HepG2 (cell line): Measurements from ENCODE around the gene IFT80. TPM values are rescaled to one million over a fixed set of nuclear protein-coding genes. Genes with fewer than 3 reads are reported as not detected.

Source experiments
- ATAC-seq: fragments of 200-7000 bp; cut with Tn5 transposase; 3 replicates; pipeline ENCODE4 v1.9.1; 2020; ENCODE audit warnings: mild to moderate bottlenecking, moderate library complexity
- BruUV-seq: library from RNA; stranded (reverse); fragments of 400-500 nt; replicated peaks from 2 replicates; lab custom pipeline; 2021; lab: Mats Ljungman, UMichigan
- CTCF ChIA-PET: fragments of 300-600 bp; formaldehyde crosslinking; extraction: SDS; loops from one replicate; lab custom pipeline; 2021; ENCODE audit warnings: low total read pairs, inconsistent platforms, low intra/inter-chr PET ratio; lab: Yijun Ruan, JAX
- POLR2A ChIA-PET: fragments of 350-600 bp; sonication (Branson Sonifier 250); formaldehyde crosslinking; loops from one replicate; lab custom pipeline; 2020; ENCODE audit warnings: antibody characterized with exemption, inconsistent platforms; lab: Yijun Ruan, JAX
- DNase-seq: peaks from one replicate; pipeline ENCODE4 v3.0.0-alpha.2; 2015; ENCODE audit warnings: low spot score
- FAIRE-seq: peaks from 3 replicates; lab custom pipeline; 2011; peaks lifted over from hg19 to GRCh38; lab: Jason Lieb, UNC
- H2AFZ ChIP-seq: one replicate; pipeline ENCODE4 v1.6.1; 2011; ENCODE audit warnings: low read length, inconsistent platforms
- H3K27ac ChIP-seq: fragments of 300-600 bp; 3 replicates; pipeline ENCODE4 v1.8.0; 2011; ENCODE audit warnings: mixed run types, mild to moderate bottlenecking, mixed read lengths, low read length, inconsistent platforms; ENCODE audit not compliant: insufficient read depth; ENCODE audit errors: extremely low read length
- H3K27me3 ChIP-seq, 2 experiments: fragments of 200-600 bp in 1 of 2; 2 replicates in 1 of 2; 3 replicates in 1 of 2; pipeline versions ENCODE4 v1.6.0 to v1.8.0; 2011; ENCODE audit warnings: low read length in 2 of 2, mild to moderate bottlenecking in 2 of 2, moderate library complexity in 2 of 2, inconsistent platforms in 1 of 2; ENCODE audit not compliant: insufficient read depth in 2 of 2, control insufficient read depth in 1 of 2
- H3K36me3 ChIP-seq, 2 experiments: fragments of 200-600 bp in 1 of 2; replicated peaks in 1 of 2; 2 replicates in 1 of 2; 3 replicates in 1 of 2; pipeline versions ENCODE4 v1.5.1 to v1.8.0; 2011; ENCODE audit warnings: low read length in 2 of 2, inconsistent platforms in 1 of 2; ENCODE audit not compliant: insufficient read depth in 2 of 2, control insufficient read depth in 1 of 2
- H3K4me1 ChIP-seq: 2 replicates; pipeline ENCODE4 v1.5.1; 2012; ENCODE audit warnings: low read length, inconsistent platforms; ENCODE audit not compliant: insufficient read depth
- H3K4me2 ChIP-seq: 2 replicates; pipeline ENCODE4 v1.6.0; 2011; ENCODE audit warnings: low read depth, low read length, inconsistent platforms
- H3K4me3 ChIP-seq, 3 experiments: fragments of 200-600 bp in 1 of 3; sonication (generic), shearing (Covaris generic) in 1 of 3; replicated peaks in 1 of 3; 2 replicates each; pipeline ENCODE4 v1.5.1; 2011 to 2016; ENCODE audit warnings: low read length in 3 of 3, inconsistent platforms in 2 of 3, low read depth in 2 of 3, mild to moderate bottlenecking in 2 of 3, control low read depth in 1 of 3, mixed read lengths in 1 of 3; ENCODE audit not compliant: insufficient read depth in 1 of 3
- H3K79me2 ChIP-seq: one replicate; pipeline ENCODE4 v1.6.1; 2011; ENCODE audit warnings: low read length, inconsistent platforms; ENCODE audit not compliant: insufficient read depth
- H3K9ac ChIP-seq: 2 replicates; pipeline ENCODE4 v1.6.0; 2011; ENCODE audit warnings: mild to moderate bottlenecking, low read depth, low read length, inconsistent platforms; ENCODE audit not compliant: insufficient read depth
- H3K9me3 ChIP-seq: 2 replicates; pipeline ENCODE4 v1.5.1; 2012; ENCODE audit warnings: mild to moderate bottlenecking, low read length
- H4K20me1 ChIP-seq: 2 replicates; pipeline ENCODE4 v1.6.0; 2011; ENCODE audit warnings: inconsistent platforms, mild to moderate bottlenecking, low read length, moderate library complexity; ENCODE audit not compliant: insufficient read depth
- PHF20 ChIP-seq: sonication (generic); formaldehyde crosslinking; IDR thresholded peaks from 2 replicates; pipeline ENCODE4 v1.5.0; 2020; ENCODE audit warnings: mild to moderate bottlenecking, missing genetic modification reagents
- SMARCE1 ChIP-seq: fragments of 450-650 bp; IDR thresholded peaks from 2 replicates; pipeline ENCODE4 v1.6.1; 2017; ENCODE audit warnings: borderline replicate concordance
- SRSF9 ChIP-seq: fragments of 200-400 bp; formaldehyde crosslinking; IDR thresholded peaks from 2 replicates; pipeline ENCODE4 v1.6.1; 2018; ENCODE audit warnings: borderline replicate concordance, mild to moderate bottlenecking, low read depth, low read length; ENCODE audit not compliant: insufficient read depth, poor library complexity, severe bottlenecking
- ZNF318 ChIP-seq: sonication (generic); formaldehyde crosslinking; IDR thresholded peaks from 2 replicates; pipeline ENCODE4 v1.4.0; 2020; ENCODE audit warnings: mild to moderate bottlenecking, missing genetic modification reagents
- ZNF34 ChIP-seq: sonication (generic); formaldehyde crosslinking; IDR thresholded peaks from 2 replicates; pipeline ENCODE4 v1.4.0; 2020; ENCODE audit warnings: mild to moderate bottlenecking, missing genetic modification reagents, borderline replicate concordance
- ZNF768 ChIP-seq: sonication (generic); formaldehyde crosslinking; IDR thresholded peaks from 2 replicates; pipeline ENCODE4 v1.4.0; 2020; ENCODE audit warnings: missing genetic modification reagents
- ZNF775 ChIP-seq: sonication (generic); formaldehyde crosslinking; IDR thresholded peaks from 2 replicates; pipeline ENCODE4 v1.4.0; 2020; ENCODE audit warnings: missing genetic modification reagents, mild to moderate bottlenecking, moderate library complexity, borderline replicate concordance
- ZNF883 ChIP-seq: sonication (generic); formaldehyde crosslinking; IDR thresholded peaks from 2 replicates; pipeline ENCODE4 v1.5.1; 2020; ENCODE audit warnings: mild to moderate bottlenecking, missing genetic modification reagents; ENCODE audit errors: not compliant biosample characterization
- WGBS: methylation state at CpG from one replicate; pipeline ENCODE4 v1.1.6; 2017; ENCODE audit warnings: low lambda C conversion rate; 5-methylcytosine and 5-hydroxymethylcytosine counted together
- in situ Hi-C: cut with HindIII; loops from 2 replicates; pipeline ENCODE4 v1.10.0; 2017; ENCODE audit warnings: low pct_unique_long_range_greater_than_20kb; ENCODE audit not compliant: extremely low pct_ligation_motif_present
- intact Hi-C: fragments of 100-400 bp; cut with micrococcal nuclease; formaldehyde crosslinking; loops from one replicate; pipeline ENCODE4 v1.10.0; 2022; ENCODE audit not compliant: unreplicated experiment
- polyA plus RNA-seq, 8 experiments: library from polyadenylated mRNA; depleted of rRNA in 3 of 8; stranded (reverse) in 7 of 8; unstranded in 1 of 8; fragments of >200 nt; fragmentation: Illumina TruSeq in 4 of 8; extraction: Trizol in 4 of 8; gene quantifications; 2 replicates each; pipeline versions ENCODE4 v1.2.1 to v1.2.3, GENCODE V29; 2011 to 2016; ENCODE audit warnings: low read depth in 4 of 8, missing spikeins in 1 of 8, mixed read lengths in 1 of 8; ENCODE audit not compliant: insufficient read depth in 1 of 8
- total RNA-seq, 5 experiments: library from RNA; depleted of rRNA; stranded (reverse); fragments of >200 nt; fragmentation: Illumina TruSeq; extraction: Trizol; gene quantifications; 2 replicates each; pipeline ENCODE4 v1.2.3, GENCODE V29; 2016; ENCODE audit warnings: low read depth in 1 of 5
- TF ChIP-seq, protein P1 (sequence below): sonication (generic); formaldehyde crosslinking; IDR thresholded peaks from 2 replicates; pipeline ENCODE4 v1.4.0; 2020; ENCODE audit warnings: missing genetic modification reagents
- TF ChIP-seq, protein P2 (sequence below): sonication (generic); formaldehyde crosslinking; conservative IDR thresholded peaks from 2 replicates; pipeline ENCODE4 v1.4.0; 2020; ENCODE audit warnings: missing genetic modification reagents

Gene IFT80
- total and polyA plus RNA-seq, 2 of the 13 experiments (the other 11 are each of a cell fraction or from before 2014, with no cell fraction given): 11.4 to 15.7 TPM

DNA sequence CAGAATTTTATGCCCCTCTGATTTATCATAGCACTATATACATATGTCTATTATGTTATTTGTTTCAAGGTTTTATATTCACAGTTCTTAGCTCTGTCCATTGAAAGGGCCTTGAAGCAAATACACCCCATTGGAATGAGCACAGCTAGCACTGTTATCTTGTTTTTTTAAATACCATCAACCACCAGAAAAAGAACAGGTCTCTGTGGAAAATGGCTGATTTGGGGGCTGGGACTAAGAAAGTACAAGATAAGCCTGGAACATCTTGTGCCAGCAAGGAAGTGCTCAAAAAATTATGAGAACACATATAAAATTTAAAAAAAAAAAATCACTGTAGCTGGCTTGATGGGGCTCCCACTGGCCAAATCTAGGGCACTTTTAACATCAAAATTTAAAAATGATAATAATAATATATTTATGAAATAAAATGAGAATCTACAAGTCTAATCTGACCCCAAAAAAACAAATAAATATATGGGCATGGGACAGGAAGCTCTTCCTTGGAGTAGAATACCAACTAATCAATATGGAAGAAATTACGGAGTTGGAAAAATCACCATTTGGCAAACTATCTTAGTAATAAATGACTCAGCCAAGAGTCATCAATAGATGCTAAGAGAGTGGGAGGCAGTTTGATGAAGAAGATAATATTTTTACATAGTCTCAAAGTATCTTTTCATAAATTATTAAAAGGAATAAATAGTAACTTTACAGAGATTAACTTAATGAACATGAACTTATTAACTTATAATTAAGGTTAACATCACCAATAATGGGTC, 20.5 kb downstream of the IFT80 start:
- Histone ChIP-seq H3K27ac (no peak overlapping the region), H3K4me2 (no peak overlapping the region), H3K9ac (no peak overlapping the region)
- TF ChIP-seq, protein P1, sequence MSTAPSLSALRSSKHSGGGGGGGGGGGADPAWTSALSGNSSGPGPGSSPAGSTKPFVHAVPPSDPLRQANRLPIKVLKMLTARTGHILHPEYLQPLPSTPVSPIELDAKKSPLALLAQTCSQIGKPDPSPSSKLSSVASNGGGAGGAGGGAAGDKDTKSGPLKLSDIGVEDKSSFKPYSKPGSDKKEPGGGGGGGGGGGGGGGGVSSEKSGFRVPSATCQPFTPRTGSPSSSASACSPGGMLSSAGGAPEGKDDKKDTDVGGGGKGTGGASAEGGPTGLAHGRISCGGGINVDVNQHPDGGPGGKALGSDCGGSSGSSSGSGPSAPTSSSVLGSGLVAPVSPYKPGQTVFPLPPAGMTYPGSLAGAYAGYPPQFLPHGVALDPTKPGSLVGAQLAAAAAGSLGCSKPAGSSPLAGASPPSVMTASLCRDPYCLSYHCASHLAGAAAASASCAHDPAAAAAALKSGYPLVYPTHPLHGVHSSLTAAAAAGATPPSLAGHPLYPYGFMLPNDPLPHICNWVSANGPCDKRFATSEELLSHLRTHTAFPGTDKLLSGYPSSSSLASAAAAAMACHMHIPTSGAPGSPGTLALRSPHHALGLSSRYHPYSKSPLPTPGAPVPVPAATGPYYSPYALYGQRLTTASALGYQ (CRISPR knock-in tag): no peak
- TF ChIP-seq ZNF768 (CRISPR knock-in tag) (no peak), ZNF34 (no peak), ZNF775 (CRISPR knock-in tag) (no peak), SRSF9 (no peak), SMARCE1 (no peak), ZNF883 (CRISPR knock-in tag) (no peak), ZNF318 (CRISPR knock-in tag) (no peak), PHF20 (CRISPR knock-in tag) (no peak)
- TF ChIP-seq, protein P2, sequence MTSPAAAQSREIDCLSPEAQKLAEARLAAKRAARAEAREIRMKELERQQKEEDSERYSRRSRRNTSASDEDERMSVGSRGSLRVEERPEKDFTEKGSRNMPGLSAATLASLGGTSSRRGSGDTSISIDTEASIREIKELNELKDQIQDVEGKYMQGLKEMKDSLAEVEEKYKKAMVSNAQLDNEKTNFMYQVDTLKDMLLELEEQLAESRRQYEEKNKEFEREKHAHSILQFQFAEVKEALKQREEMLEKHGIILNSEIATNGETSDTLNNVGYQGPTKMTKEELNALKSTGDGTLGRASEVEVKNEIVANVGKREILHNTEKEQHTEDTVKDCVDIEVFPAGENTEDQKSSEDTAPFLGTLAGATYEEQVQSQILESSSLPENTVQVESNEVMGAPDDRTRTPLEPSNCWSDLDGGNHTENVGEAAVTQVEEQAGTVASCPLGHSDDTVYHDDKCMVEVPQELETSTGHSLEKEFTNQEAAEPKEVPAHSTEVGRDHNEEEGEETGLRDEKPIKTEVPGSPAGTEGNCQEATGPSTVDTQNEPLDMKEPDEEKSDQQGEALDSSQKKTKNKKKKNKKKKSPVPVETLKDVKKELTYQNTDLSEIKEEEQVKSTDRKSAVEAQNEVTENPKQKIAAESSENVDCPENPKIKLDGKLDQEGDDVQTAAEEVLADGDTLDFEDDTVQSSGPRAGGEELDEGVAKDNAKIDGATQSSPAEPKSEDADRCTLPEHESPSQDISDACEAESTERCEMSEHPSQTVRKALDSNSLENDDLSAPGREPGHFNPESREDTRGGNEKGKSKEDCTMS (CRISPR knock-in tag): no peak

More for the DNA sequence above, 20.5 kb downstream of the IFT80 start:
- FAIRE-seq (no peak), ATAC-seq (no peak), DNase-seq (no peak)
- H3K9me3 ChIP-seq: no peaks in the 10 kb centered on the region
- H3K4me3 ChIP-seq: no peak overlapping the region
- intact Hi-C loops: no loop called here
- BruUV-seq: no TSS peak
- H2AFZ ChIP-seq: no peak overlapping the region
- H4K20me1 ChIP-seq: no peaks in the 10 kb centered on the region
- ChIA-PET CTCF (no interaction called here), POLR2A (no interaction called here)
- H3K4me1 ChIP-seq: no peaks in the 10 kb centered on the region
- no peaks in the 10 kb centered on the region for H3K79me2 ChIP-seq
- in situ Hi-C loops: no loop called here
- H3K36me3 ChIP-seq: peaks cover 0 to 8% of the 10 kb centered on the region in 2 experiments; a peak in 2 of 5 replicates
- 97% methylated on average over 1 of the region's 1 CpG for WGBS
- no peaks in the 10 kb centered on the region for H3K27me3 ChIP-seq
